ENCODE measurements around the gene VPS45. TPM values are rescaled to one million over a fixed set of nuclear protein-coding genes. Genes with fewer than 3 reads are reported as not detected.

VPS45 gene
- polyA plus RNA-seq, 1 of the 3 experiments (the other 2 are of a cell fraction), result 31.5 TPM

DNA sequence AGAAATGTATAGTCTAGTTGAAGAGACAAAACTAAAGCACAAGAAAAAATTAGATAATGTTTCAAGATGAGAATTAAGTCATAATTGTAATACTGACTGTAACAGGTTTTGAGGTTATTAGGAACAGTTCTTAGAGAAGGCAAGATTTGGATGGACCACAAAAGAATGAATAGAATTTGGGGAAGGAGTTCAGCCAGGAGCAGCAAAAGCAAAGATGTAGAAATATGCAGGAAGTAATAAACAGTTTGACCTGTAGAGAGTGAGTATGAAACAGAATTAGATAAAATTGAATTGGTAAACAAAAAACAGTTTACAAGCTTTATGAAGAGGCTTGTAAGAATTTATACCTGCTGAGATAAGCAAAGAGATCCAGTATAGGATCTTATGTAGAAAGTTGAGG, 16.3 kb downstream of the VPS45 start (continued):
- TF ChIP-seq YY1 (IDR thresholded peaks at IDR 0.05; ENCODE audit: low read depth), result no peak
- TF ChIP-seq, protein P1, sequence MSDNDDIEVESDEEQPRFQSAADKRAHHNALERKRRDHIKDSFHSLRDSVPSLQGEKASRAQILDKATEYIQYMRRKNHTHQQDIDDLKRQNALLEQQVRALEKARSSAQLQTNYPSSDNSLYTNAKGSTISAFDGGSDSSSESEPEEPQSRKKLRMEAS (IDR thresholded peaks at IDR 0.05; ENCODE audit: low read depth), result no peak

- no peaks in the 10 kb centered on the region for H3K9me3 ChIP-seq
- H2AFZ ChIP-seq (ENCODE audit: low read depth), result no peak overlapping the region
- no peak overlapping the region for H3K4me3 ChIP-seq (ENCODE audit: low read depth in 2 of 2, low read length in 1 of 2)
- ChIA-PET POLR2A (no interaction called here), CTCF (interaction anchor here (1.5 to 1.6 kb wide), 2 partner anchors 78 to 84 kb away, joined by 5 to 8 read pairs; no protein-coding TSS in a partner anchor)
- no peaks in the 10 kb centered on the region for H3K9me2 ChIP-seq
- peaks cover 0 to 4% of the 10 kb centered on the region in 2 experiments; a peak in 2 of 4 replicates for H3K4me1 ChIP-seq (ENCODE audit: control insufficient read depth in 1 of 2, insufficient read depth in 2 of 2, low read depth in 1 of 2, low read length in 1 of 2)
- no peak overlapping the region for H3K4me2 ChIP-seq
- no peak for DNase-seq
- 64% methylated on average over 2 of the region's 2 CpGs for WGBS (ENCODE audit: low lambda C conversion rate)
- peaks cover 72 to 86% of the 10 kb centered on the region in 2 experiments for H3K36me3 ChIP-seq (replicated peaks in 1 of 2; ENCODE audit: control insufficient read depth in 1 of 2, insufficient read depth in 2 of 2, low read length in 1 of 2)
- TF ChIP-seq RCOR1 (IDR thresholded peaks at IDR 0.05; ENCODE audit: low read length), result no peak
- no peak for TF ChIP-seq RAD21 (IDR thresholded peaks at IDR 0.05; ENCODE audit: low read length)
- TF ChIP-seq, protein P2, sequence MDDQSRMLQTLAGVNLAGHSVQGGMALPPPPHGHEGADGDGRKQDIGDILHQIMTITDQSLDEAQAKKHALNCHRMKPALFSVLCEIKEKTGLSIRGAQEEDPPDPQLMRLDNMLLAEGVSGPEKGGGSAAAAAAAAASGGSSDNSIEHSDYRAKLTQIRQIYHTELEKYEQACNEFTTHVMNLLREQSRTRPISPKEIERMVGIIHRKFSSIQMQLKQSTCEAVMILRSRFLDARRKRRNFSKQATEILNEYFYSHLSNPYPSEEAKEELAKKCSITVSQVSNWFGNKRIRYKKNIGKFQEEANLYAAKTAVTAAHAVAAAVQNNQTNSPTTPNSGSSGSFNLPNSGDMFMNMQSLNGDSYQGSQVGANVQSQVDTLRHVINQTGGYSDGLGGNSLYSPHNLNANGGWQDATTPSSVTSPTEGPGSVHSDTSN (IDR thresholded peaks at IDR 0.05), result no peak
- no peak for TF ChIP-seq SIN3A (IDR thresholded peaks at IDR 0.05; ENCODE audit: borderline replicate concordance, low read depth, low read length)
- no peaks in the 10 kb centered on the region for H3K27me3 ChIP-seq (ENCODE audit: insufficient read depth)
- no peak overlapping the region for H3K9ac ChIP-seq
- peaks cover 7% of the 10 kb centered on the region for H3F3A ChIP-seq (replicated peaks; ENCODE audit: insufficient read depth)
- no peaks in the 10 kb centered on the region for H3K79me2 ChIP-seq (ENCODE audit: insufficient read depth)
- H4K20me1 ChIP-seq (ENCODE audit: insufficient read depth), result no peaks in the 10 kb centered on the region
- H3K27ac ChIP-seq (ENCODE audit: low read depth in 2 of 2, low read length in 1 of 2), result no peak overlapping the region
Measured at GRCh38 chr1:150085406-150085805, 17.8 kb downstream of the VPS45 start.

- no peak for DNase-seq
- Histone ChIP-seq H3F3A (replicated peaks; ENCODE audit: insufficient read depth) (peaks cover 4% of the 10 kb centered on the region), H3K4me2 (no peak overlapping the region), H3K9ac (no peak overlapping the region), H3K27me3 (ENCODE audit: insufficient read depth) (no peaks in the 10 kb centered on the region), H3K36me3 (replicated peaks in 1 of 2; ENCODE audit: control insufficient read depth in 1 of 2, insufficient read depth in 2 of 2, low read length in 1 of 2) (peaks cover 65 to 89% of the 10 kb centered on the region in 2 experiments), H3K9me2 (no peaks in the 10 kb centered on the region), H3K79me2 (ENCODE audit: insufficient read depth) (no peaks in the 10 kb centered on the region), H4K20me1 (ENCODE audit: insufficient read depth) (no peaks in the 10 kb centered on the region), H3K9me3 (no peaks in the 10 kb centered on the region), H3K4me3 (ENCODE audit: low read depth in 2 of 2, low read length in 1 of 2) (no peak overlapping the region), H3K4me1 (ENCODE audit: control insufficient read depth in 1 of 2, insufficient read depth in 2 of 2, low read depth in 1 of 2, low read length in 1 of 2) (peaks cover 0 to 4% of the 10 kb centered on the region in 2 experiments; a peak in 2 of 4 replicates), H3K27ac (ENCODE audit: low read depth in 2 of 2, low read length in 1 of 2) (no peak overlapping the region), H2AFZ (ENCODE audit: low read depth) (no peak overlapping the region)
- ChIA-PET CTCF (interaction anchor here (1.3 kb wide), 1 partner anchor 82 kb away, joined by 5 read pairs; no protein-coding TSS in a partner anchor), POLR2A (no interaction called here)
- 99% methylated on average over 2 of the region's 2 CpGs for WGBS (ENCODE audit: low lambda C conversion rate)
- TF ChIP-seq RXRA (IDR thresholded peaks at IDR 0.05; ENCODE audit: borderline replicate concordance, low read depth), result no peak
- no peak for TF ChIP-seq GATA2 (CRISPR knock-in tag; IDR thresholded peaks at IDR 0.05)
- TF ChIP-seq, protein P3, sequence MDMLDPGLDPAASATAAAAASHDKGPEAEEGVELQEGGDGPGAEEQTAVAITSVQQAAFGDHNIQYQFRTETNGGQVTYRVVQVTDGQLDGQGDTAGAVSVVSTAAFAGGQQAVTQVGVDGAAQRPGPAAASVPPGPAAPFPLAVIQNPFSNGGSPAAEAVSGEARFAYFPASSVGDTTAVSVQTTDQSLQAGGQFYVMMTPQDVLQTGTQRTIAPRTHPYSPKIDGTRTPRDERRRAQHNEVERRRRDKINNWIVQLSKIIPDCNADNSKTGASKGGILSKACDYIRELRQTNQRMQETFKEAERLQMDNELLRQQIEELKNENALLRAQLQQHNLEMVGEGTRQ (IDR thresholded peaks at IDR 0.05; ENCODE audit: borderline replicate concordance, low read depth, low read length), result no peak
- no peak for TF ChIP-seq CHD2 (IDR thresholded peaks at IDR 0.05; ENCODE audit: low read length, partially characterized antibody)
- no peak for TF ChIP-seq TCF12 (IDR thresholded peaks at IDR 0.05)
- TF ChIP-seq SIN3A (IDR thresholded peaks at IDR 0.05; ENCODE audit: borderline replicate concordance, low read depth, low read length), result no peak
- TF ChIP-seq, protein P1 (IDR thresholded peaks at IDR 0.05; ENCODE audit: low read depth), result no peak
- TF ChIP-seq ELF1 (IDR thresholded peaks at IDR 0.05), result no peak
- TF ChIP-seq, protein P2 (IDR thresholded peaks at IDR 0.05), result no peak
- no peak for TF ChIP-seq JUND (IDR thresholded peaks at IDR 0.05)
- TF ChIP-seq FOXM1 (IDR thresholded peaks at IDR 0.05; ENCODE audit: low read depth), result no peak
- TF ChIP-seq, protein P4, sequence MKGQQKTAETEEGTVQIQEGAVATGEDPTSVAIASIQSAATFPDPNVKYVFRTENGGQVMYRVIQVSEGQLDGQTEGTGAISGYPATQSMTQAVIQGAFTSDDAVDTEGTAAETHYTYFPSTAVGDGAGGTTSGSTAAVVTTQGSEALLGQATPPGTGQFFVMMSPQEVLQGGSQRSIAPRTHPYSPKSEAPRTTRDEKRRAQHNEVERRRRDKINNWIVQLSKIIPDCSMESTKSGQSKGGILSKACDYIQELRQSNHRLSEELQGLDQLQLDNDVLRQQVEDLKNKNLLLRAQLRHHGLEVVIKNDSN (IDR thresholded peaks at IDR 0.05; ENCODE audit: borderline replicate concordance, low read depth), result no peak
- TF ChIP-seq, protein P5, sequence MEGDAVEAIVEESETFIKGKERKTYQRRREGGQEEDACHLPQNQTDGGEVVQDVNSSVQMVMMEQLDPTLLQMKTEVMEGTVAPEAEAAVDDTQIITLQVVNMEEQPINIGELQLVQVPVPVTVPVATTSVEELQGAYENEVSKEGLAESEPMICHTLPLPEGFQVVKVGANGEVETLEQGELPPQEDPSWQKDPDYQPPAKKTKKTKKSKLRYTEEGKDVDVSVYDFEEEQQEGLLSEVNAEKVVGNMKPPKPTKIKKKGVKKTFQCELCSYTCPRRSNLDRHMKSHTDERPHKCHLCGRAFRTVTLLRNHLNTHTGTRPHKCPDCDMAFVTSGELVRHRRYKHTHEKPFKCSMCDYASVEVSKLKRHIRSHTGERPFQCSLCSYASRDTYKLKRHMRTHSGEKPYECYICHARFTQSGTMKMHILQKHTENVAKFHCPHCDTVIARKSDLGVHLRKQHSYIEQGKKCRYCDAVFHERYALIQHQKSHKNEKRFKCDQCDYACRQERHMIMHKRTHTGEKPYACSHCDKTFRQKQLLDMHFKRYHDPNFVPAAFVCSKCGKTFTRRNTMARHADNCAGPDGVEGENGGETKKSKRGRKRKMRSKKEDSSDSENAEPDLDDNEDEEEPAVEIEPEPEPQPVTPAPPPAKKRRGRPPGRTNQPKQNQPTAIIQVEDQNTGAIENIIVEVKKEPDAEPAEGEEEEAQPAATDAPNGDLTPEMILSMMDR (IDR thresholded peaks at IDR 0.05), result no peak
- no peak for TF ChIP-seq RFX5 (IDR thresholded peaks at IDR 0.05; ENCODE audit: low read length)
- TF ChIP-seq TAF1 (IDR thresholded peaks at IDR 0.05; ENCODE audit: borderline replicate concordance, low read depth, low read length), result no peak
Measured at GRCh38 chr1:150087415-150087814, 19.8 kb downstream of the VPS45 start.
